HEK293 (cell line): ENCODE measurements around the gene ECM1.

Source experiments
- CTCF ChIA-PET: fragments of 350-600 bp; formaldehyde crosslinking; extraction: SDS; loops from one replicate; lab custom pipeline; 2021; ENCODE audit warnings: antibody characterized with exemption; lab: Yijun Ruan, JAX
- POLR2A ChIA-PET: fragments of 300-600 bp; formaldehyde crosslinking; extraction: SDS; loops from one replicate; lab custom pipeline; 2020; ENCODE audit warnings: antibody characterized with exemption, inconsistent platforms; lab: Yijun Ruan, JAX
- H3K27ac ChIP-seq: fragments of 200-500 bp; sonication (Bioruptor generic); 2 replicates; pipeline ENCODE4 v1.5.1; 2014; ENCODE audit warnings: low read depth, low read length, control low read depth, inconsistent platforms; ENCODE audit errors: extremely low read depth
- H3K36me3 ChIP-seq, 2 experiments: fragments of 200-500 bp in 1 of 2; sonication (Bioruptor generic) in 1 of 2; 1 replicate in 1 of 2; 2 replicates in 1 of 2; pipeline ENCODE4 v1.5.1; 2014 to 2017; ENCODE audit warnings: inconsistent platforms in 2 of 2, low read length in 2 of 2; ENCODE audit not compliant: control insufficient read depth in 2 of 2, insufficient read depth in 1 of 2
- H3K4me1 ChIP-seq: fragments of 200-500 bp; sonication (Bioruptor generic); 2 replicates; pipeline ENCODE4 v1.5.1; 2014; ENCODE audit warnings: mild to moderate bottlenecking, low read length, inconsistent platforms; ENCODE audit not compliant: control insufficient read depth, insufficient read depth
- H3K4me3 ChIP-seq: 2 replicates; pipeline ENCODE4 v1.5.1; 2011; ENCODE audit warnings: low read depth, mild to moderate bottlenecking, control low read depth, low read length, moderate library complexity
- H3K9me3 ChIP-seq: fragments of 200-500 bp; sonication (Bioruptor generic); 2 replicates; pipeline ENCODE4 v1.5.1; 2014; ENCODE audit warnings: low read depth, low read length, inconsistent platforms; ENCODE audit not compliant: control insufficient read depth, insufficient read depth
- CTCF ChIP-seq: fragments of 450-650 bp; formaldehyde crosslinking; IDR thresholded peaks from 2 replicates; pipeline ENCODE4 v1.5.1; 2016; ENCODE audit warnings: missing biosample characterization, missing genetic modification characterization
- KLF1 ChIP-seq: fragments of 450-650 bp; formaldehyde crosslinking; IDR thresholded peaks from 2 replicates; pipeline ENCODE4 v1.5.1; 2016; ENCODE audit warnings: missing biosample characterization, missing genetic modification characterization
- KLF7 ChIP-seq: fragments of 450-650 bp; formaldehyde crosslinking; IDR thresholded peaks from 2 replicates; pipeline ENCODE4 v1.5.1; 2016; ENCODE audit warnings: missing biosample characterization, missing genetic modification characterization, borderline replicate concordance
- SALL2 ChIP-seq: fragments of 450-650 bp; formaldehyde crosslinking; IDR thresholded peaks from 2 replicates; pipeline ENCODE4 v1.5.0; 2017; ENCODE audit warnings: missing biosample characterization, mild to moderate bottlenecking, missing genetic modification characterization, borderline replicate concordance
- SETDB1 ChIP-seq: IDR thresholded peaks from one replicate; pipeline ENCODE4 v1.6.1; 2017; ENCODE audit warnings: mild to moderate bottlenecking, low read length, moderate library complexity, mixed read lengths; ENCODE audit not compliant: insufficient read length
- ZFHX2 ChIP-seq: fragments of 450-650 bp; formaldehyde crosslinking; conservative IDR thresholded peaks from 2 replicates; pipeline ENCODE4 v1.5.1; 2016; ENCODE audit warnings: missing biosample characterization, missing genetic modification characterization
- ZNF112 ChIP-seq: fragments of 450-650 bp; formaldehyde crosslinking; IDR thresholded peaks from 2 replicates; pipeline ENCODE4 v1.5.0; 2017; ENCODE audit warnings: missing biosample characterization, missing genetic modification characterization
- ZNF132 ChIP-seq: fragments of 450-650 bp; formaldehyde crosslinking; IDR thresholded peaks from 2 replicates; pipeline ENCODE4 v1.5.1; 2017; ENCODE audit warnings: missing biosample characterization, missing genetic modification characterization, borderline replicate concordance
- ZNF18 ChIP-seq: fragments of 450-650 bp; formaldehyde crosslinking; IDR thresholded peaks from 2 replicates; pipeline ENCODE4 v1.5.1; 2016; ENCODE audit warnings: missing biosample characterization, missing genetic modification characterization
- ZNF2 ChIP-seq: fragments of 450-650 bp; formaldehyde crosslinking; IDR thresholded peaks from 2 replicates; pipeline ENCODE4 v1.5.1; 2016; ENCODE audit warnings: missing biosample characterization, missing genetic modification characterization
- ZNF248 ChIP-seq: fragments of 450-650 bp; formaldehyde crosslinking; IDR thresholded peaks from 2 replicates; pipeline ENCODE4 v1.5.1; 2017; ENCODE audit warnings: missing biosample characterization, missing genetic modification characterization
- ZNF26 ChIP-seq: fragments of 450-650 bp; formaldehyde crosslinking; IDR thresholded peaks from 2 replicates; pipeline ENCODE4 v1.5.1; 2016; ENCODE audit warnings: missing biosample characterization, missing genetic modification characterization
- ZNF335 ChIP-seq: fragments of 450-650 bp; formaldehyde crosslinking; conservative IDR thresholded peaks from 2 replicates; pipeline ENCODE4 v1.5.1; 2016; ENCODE audit warnings: missing biosample characterization, missing genetic modification characterization
- ZNF341 ChIP-seq: fragments of 450-650 bp; formaldehyde crosslinking; IDR thresholded peaks from 2 replicates; pipeline ENCODE4; 2016; ENCODE audit warnings: low read depth, missing biosample characterization, missing genetic modification characterization
- ZNF362 ChIP-seq: fragments of 450-650 bp; formaldehyde crosslinking; IDR thresholded peaks from 2 replicates; pipeline ENCODE4 v1.5.1; 2016; ENCODE audit warnings: missing biosample characterization, missing genetic modification characterization
- ZNF416 ChIP-seq: fragments of 450-650 bp; formaldehyde crosslinking; IDR thresholded peaks from 2 replicates; pipeline ENCODE4 v1.5.1; 2016; ENCODE audit warnings: missing biosample characterization, missing genetic modification characterization
- ZNF580 ChIP-seq: fragments of 450-650 bp; formaldehyde crosslinking; IDR thresholded peaks from 2 replicates; pipeline ENCODE4 v1.5.1; 2016; ENCODE audit warnings: missing biosample characterization, missing genetic modification characterization
- ZNF624 ChIP-seq: fragments of 450-650 bp; formaldehyde crosslinking; IDR thresholded peaks from 2 replicates; pipeline ENCODE4 v1.5.1; 2017; ENCODE audit warnings: missing biosample characterization, missing genetic modification characterization
- ZNF776 ChIP-seq: fragments of 450-650 bp; formaldehyde crosslinking; IDR thresholded peaks from 2 replicates; pipeline ENCODE4 v1.5.0; 2017; ENCODE audit warnings: missing biosample characterization, missing genetic modification characterization, borderline replicate concordance
- ZNF777 ChIP-seq: fragments of 450-650 bp; formaldehyde crosslinking; IDR thresholded peaks from 2 replicates; pipeline ENCODE4 v1.5.1; 2017; ENCODE audit warnings: missing biosample characterization, missing genetic modification characterization, borderline replicate concordance
- ZNF830 ChIP-seq: fragments of 450-650 bp; IDR thresholded peaks from 2 replicates; pipeline ENCODE4 v1.5.0; 2018; ENCODE audit warnings: missing biosample characterization, missing genetic modification characterization, low read depth, mild to moderate bottlenecking, moderate library complexity

Gene ECM1

GRCh38 chr1:150532860-150533259, 25.0 kb downstream of the ECM1 start:
- POLR2A ChIA-PET: interaction anchor here (0.5 to 1.3 kb wide), 4 partner anchors 17 to 300 kb away, joined by 3 to 6 read pairs (median 5); partner anchors contain the start of gene FALEC
- Histone ChIP-seq H3K27ac (no peak overlapping the region), H3K36me3 (no peaks in the 10 kb centered on the region), H3K4me3 (no peak overlapping the region), H3K9me3 (no peaks in the 10 kb centered on the region), H3K4me1 (no peaks in the 10 kb centered on the region)
- TF ChIP-seq ZNF18 (tag by site-specific recombination) (no peak), ZNF341 (0 out of 2 replicates have a peak, but pooled peaks have one; percentile 16), SALL2 (tag by site-specific recombination) (no peak), KLF7 (tag by site-specific recombination) (no peak), SETDB1 (no peak), ZNF777 (tag by site-specific recombination) (no peak), ZNF776 (tag by site-specific recombination) (no peak), ZNF335 (tag by site-specific recombination) (peak; percentile 68), ZNF248 (tag by site-specific recombination) (no peak), ZNF112 (tag by site-specific recombination) (no peak), ZNF362 (tag by site-specific recombination) (0 out of 2 replicates have a peak, but pooled peaks have one; percentile 4), ZNF2 (no peak), ZNF132 (no peak), ZNF580 (tag by site-specific recombination) (no peak), CTCF (tag by site-specific recombination) (no peak), ZNF830 (no peak), ZNF624 (tag by site-specific recombination) (no peak), ZNF416 (tag by site-specific recombination) (no peak), ZNF26 (tag by site-specific recombination) (no peak)
- CTCF ChIA-PET: interaction anchor here (0.6 to 8.5 kb wide), 21 partner anchors 11 to 447 kb away, joined by 3 to 54 read pairs (median 5); partner anchors contain the start of genes FALEC and TARS2

GRCh38 chr1:150534002-150534401, 26.1 kb downstream of the ECM1 start:
- Histone ChIP-seq H3K4me1 (no peaks in the 10 kb centered on the region), H3K9me3 (no peaks in the 10 kb centered on the region), H3K4me3 (no peak overlapping the region), H3K27ac (no peak overlapping the region), H3K36me3 (no peaks in the 10 kb centered on the region)
- POLR2A ChIA-PET: no interaction called here
- CTCF ChIA-PET: interaction anchor here (0.6 to 8.5 kb wide), 7 partner anchors 13 to 71 kb away, joined by 3 to 54 read pairs (median 15); partner anchors contain the start of genes FALEC and TARS2
- 0 out of 2 replicates have a peak, but pooled peaks have one; percentile 20 for TF ChIP-seq KLF1 (tag by site-specific recombination)
- no peak for TF ChIP-seq ZFHX2 (tag by site-specific recombination)
